HFF-Myc (cell line): Measurements from ENCODE around the gene PPP2R5C.

ENCODE experiments used
- DNase-seq: peaks from one replicate; pipeline ENCODE4 v3.0.0-alpha.2; 2011; ENCODE audit warnings: low read depth; ENCODE audit errors: extremely low read depth
- H3K4me3 ChIP-seq: replicated peaks from 2 replicates; pipeline ENCODE4 v1.5.1; 2011; ENCODE audit warnings: low read depth, mild to moderate bottlenecking, control low read depth, low read length
- CTCF ChIP-seq: IDR thresholded peaks from 2 replicates; pipeline ENCODE4 v1.5.1; 2012; ENCODE audit warnings: mild to moderate bottlenecking, low read depth, low read length, control low read depth; ENCODE audit errors: missing control alignments

PPP2R5C gene

GRCh38 chr14:101834800-101835547, 73.5 kb downstream of the PPP2R5C start:
- no peak overlapping the region for H3K4me3 ChIP-seq
- TF ChIP-seq CTCF = no peak
- no peak for DNase-seq

- no peak overlapping the region for H3K4me3 ChIP-seq
- no peak for TF ChIP-seq CTCF
- no peak for DNase-seq
Observed at GRCh38 chr14:101835566-101835965, 74.1 kb downstream of the PPP2R5C start.

- no peak for TF ChIP-seq CTCF
- DNase-seq = no peak
- no peak overlapping the region for H3K4me3 ChIP-seq
Observed at GRCh38 chr14:101836135-101836534, 74.6 kb downstream of the PPP2R5C start.

GRCh38 chr14:101838476-101838875, 77.0 kb downstream of the PPP2R5C start:
- DNase-seq = no peak
- no peak for TF ChIP-seq CTCF
- H3K4me3 ChIP-seq = no peak overlapping the region

- no peak overlapping the region for H3K4me3 ChIP-seq
- DNase-seq = no peak
- no peak for TF ChIP-seq CTCF
Observed at GRCh38 chr14:101839236-101839635, 77.7 kb downstream of the PPP2R5C start.

GRCh38 chr14:101839661-101840060, 78.2 kb downstream of the PPP2R5C start:
- no peak for TF ChIP-seq CTCF
- no peak for DNase-seq
- H3K4me3 ChIP-seq = no peak overlapping the region
